HAP-1 (cell line): Measurements from ENCODE around the gene TARM1.

Source experiments
- DNase-seq, 2 experiments: peaks; one replicate each; pipeline ENCODE4 v3.0.0-alpha.2; 2016 to 2020; ENCODE audit warnings: low spot score in 2 of 2
- H3K27me3 ChIP-seq: fragments of 250-450 bp; sonication (Bioruptor Pico); 2 replicates; pipeline ENCODE4 v1.5.1; 2020; ENCODE audit warnings: low read depth, mild to moderate bottlenecking, moderate library complexity
- H3K36me3 ChIP-seq: fragments of 250-450 bp; sonication (Bioruptor Pico); replicated peaks from 2 replicates; pipeline ENCODE4 v1.5.1; 2020; ENCODE audit warnings: mild to moderate bottlenecking
- H3K4me1 ChIP-seq: fragments of 250-450 bp; sonication (Bioruptor Pico); 2 replicates; pipeline ENCODE4 v1.5.1; 2020; ENCODE audit warnings: mild to moderate bottlenecking
- H3K4me3 ChIP-seq: fragments of 250-450 bp; sonication (Bioruptor Pico); 2 replicates; pipeline ENCODE4 v1.5.1; 2020; ENCODE audit warnings: mild to moderate bottlenecking, moderate library complexity
- H3K9me3 ChIP-seq: fragments of 250-450 bp; sonication (Bioruptor Pico); 2 replicates; pipeline ENCODE4 v1.5.1; 2020; ENCODE audit warnings: mild to moderate bottlenecking, moderate library complexity
- in situ Hi-C: fragments of 300-500 bp; cut with MboI; formaldehyde crosslinking; loops from 3 replicates; pipeline ENCODE4 v1.14.3; 2020; ENCODE audit warnings: low sequenced_read_pairs, inconsistent platforms, mixed read lengths

TARM1 gene

DNA sequence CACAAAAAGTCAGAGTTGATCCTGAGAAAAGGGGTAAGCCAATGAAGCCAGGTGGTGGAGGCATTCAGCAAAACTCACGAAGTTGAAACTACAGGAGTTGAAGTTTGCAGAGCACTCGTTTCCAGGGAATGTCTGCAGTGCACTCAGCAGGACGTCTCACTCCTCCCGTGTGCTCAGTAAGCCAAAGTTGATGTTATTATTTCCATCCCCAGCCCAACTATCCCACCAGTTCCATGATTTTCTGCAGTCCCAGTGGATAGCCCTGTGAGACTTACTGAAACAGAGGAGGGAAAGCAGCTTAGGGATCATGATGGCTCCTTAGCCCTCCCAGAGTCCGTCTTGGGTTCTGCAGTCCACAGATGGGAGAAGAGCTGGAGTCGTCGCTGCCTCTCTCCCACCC, at the start of gene TARM1:
TSS of gene TARM1 (minus strand) at position 334 of the 400 bp plus-strand sequence. CDS start at position 309, 25 bp downstream.
- no peak for DNase-seq

DNA sequence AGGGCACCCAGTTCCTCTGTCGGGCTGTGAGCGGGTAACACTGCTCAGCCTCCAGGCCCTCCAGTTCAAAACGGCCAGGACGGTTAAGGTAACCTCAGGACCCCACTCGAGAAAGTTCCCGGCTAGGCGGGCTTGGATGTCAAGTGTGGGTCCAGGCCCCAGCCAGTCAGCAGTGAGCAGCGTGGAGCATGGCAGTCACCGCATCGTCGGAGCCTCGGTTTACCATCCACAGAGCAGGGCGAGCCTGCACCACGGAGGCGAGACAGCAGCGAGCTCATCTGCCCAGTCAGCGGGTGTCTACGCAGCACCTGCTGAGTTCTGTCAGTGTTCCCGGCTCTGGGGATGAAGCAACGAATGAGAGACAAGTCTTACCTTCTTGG, 48.4 kb upstream of the TARM1 start:
- Histone ChIP-seq H3K27me3 (no peaks in the 10 kb centered on the region), H3K9me3 (no peaks in the 10 kb centered on the region), H3K36me3 (peaks cover 37% of the 10 kb centered on the region), H3K4me3 (no peak overlapping the region), H3K4me1 (no peaks in the 10 kb centered on the region)
- in situ Hi-C loops, result no loop called here
- DNase-seq, result no peak

More for the DNA sequence above, at the start of gene TARM1:
- in situ Hi-C loops, result no loop called here
- no peaks in the 10 kb centered on the region for H3K9me3 ChIP-seq
- no peaks in the 10 kb centered on the region for H3K36me3 ChIP-seq
- H3K4me3 ChIP-seq, result no peak within 1 kb of the TSS
- no peaks in the 10 kb centered on the region for H3K27me3 ChIP-seq
- H3K4me1 ChIP-seq, result no peaks in the 10 kb centered on the region

DNA sequence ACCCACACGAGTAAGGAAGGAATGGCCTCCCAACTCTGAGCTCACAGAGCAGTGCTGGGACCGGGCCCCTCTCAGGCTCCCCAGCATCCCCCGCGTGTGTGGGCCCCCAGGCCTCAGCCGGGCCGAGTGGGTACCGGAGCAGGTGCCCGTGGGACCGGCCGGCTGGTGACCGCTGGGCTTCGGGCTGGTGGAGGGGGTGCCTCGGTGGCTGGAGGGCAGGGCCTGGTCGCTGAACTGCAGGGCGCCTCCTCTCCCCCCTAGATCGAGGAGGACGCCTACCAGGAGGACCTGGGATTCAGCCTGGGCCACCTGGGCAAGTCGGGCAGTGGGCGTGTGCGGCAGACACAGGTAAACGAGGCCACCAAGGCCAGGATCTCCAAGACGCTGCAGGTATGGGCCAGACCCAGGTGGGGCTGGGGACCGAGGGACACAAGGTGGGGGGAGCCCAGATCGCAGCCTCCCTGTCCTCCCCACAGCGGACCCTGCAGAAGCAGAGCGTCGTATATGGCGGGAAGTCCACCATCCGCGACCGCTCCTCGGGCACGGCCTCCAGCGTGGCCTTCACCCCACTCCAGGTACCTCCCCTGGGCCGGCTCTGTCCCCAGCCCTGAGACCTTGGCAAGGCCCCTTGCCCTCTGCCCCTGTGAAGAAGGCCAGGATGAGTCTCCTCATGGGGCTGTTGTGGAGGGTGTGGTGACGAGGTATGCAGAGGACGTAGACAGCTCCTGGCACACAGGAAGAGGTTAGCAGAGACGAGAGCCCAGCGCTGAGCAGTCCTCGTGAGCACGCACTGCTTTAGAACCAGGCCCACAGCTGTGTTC, 47.8 kb upstream of the TARM1 start:
- in situ Hi-C loops, result no loop called here
- DNase-seq, result no peak
- H3K9me3 ChIP-seq, result no peaks in the 10 kb centered on the region
- H3K36me3 ChIP-seq, result peaks cover 43% of the 10 kb centered on the region
- no peaks in the 10 kb centered on the region for H3K4me1 ChIP-seq
- H3K4me3 ChIP-seq, result no peak overlapping the region
- no peaks in the 10 kb centered on the region for H3K27me3 ChIP-seq

DNA sequence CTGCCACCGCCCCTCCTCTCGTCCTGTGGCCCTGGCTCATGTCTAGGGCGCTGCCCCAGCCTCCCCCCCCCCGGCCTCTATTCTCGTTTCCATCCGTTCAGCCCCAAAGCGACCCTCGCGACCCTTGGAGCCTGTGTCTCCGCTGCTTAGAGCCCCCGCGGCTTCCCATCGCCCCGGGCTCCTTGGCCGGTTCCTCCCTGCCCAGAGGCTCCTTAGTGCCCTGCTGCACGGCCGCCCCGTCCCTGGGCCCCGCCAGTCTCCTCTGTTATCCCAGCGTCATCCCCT, 47.2 kb upstream of the TARM1 start:
- no peaks in the 10 kb centered on the region for H3K4me1 ChIP-seq
- H3K4me3 ChIP-seq, result no peak overlapping the region
- in situ Hi-C loops, result no loop called here
- no peaks in the 10 kb centered on the region for H3K9me3 ChIP-seq
- H3K36me3 ChIP-seq, result peaks cover 49% of the 10 kb centered on the region
- no peak for DNase-seq
- no peaks in the 10 kb centered on the region for H3K27me3 ChIP-seq

DNA sequence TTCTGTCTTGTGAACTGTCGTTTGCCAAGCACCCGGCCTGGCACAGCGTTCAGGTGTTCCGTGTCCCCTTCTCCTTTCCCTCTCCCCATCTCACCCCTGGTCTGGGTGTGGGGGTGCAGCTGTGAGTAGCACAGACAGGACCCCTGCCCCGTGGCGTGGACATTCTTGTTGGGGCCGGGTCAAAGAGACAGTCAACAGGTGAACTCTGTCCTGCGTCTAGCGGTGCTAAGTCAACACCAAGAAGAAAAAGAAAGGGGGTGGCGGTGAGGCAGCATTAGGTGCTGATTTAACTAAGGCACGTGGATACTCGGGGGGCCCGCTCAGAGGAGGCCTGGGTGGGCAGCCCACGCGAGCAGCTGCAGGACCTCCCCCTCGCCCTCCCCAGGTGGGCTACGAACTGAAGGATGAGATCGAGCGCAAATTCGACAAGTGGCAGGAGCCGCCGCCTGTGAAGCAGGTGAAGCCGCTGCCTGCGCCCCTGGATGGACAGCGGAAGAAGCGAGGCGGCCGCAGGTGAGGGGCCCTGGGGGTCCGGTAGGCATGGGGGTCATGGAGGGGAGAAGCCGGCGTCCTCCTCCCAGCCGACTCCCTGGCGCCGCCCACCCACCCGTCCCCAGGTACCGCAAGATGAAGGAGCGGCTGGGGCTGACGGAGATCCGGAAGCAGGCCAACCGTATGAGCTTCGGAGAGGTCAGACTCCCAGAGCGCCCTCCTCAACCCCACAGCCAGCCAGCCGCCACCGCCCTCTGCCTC, 46.7 kb upstream of the TARM1 start:
- H3K36me3 ChIP-seq, result peaks cover 50% of the 10 kb centered on the region
- in situ Hi-C loops, result no loop called here
- no peak overlapping the region for H3K4me3 ChIP-seq

DNA sequence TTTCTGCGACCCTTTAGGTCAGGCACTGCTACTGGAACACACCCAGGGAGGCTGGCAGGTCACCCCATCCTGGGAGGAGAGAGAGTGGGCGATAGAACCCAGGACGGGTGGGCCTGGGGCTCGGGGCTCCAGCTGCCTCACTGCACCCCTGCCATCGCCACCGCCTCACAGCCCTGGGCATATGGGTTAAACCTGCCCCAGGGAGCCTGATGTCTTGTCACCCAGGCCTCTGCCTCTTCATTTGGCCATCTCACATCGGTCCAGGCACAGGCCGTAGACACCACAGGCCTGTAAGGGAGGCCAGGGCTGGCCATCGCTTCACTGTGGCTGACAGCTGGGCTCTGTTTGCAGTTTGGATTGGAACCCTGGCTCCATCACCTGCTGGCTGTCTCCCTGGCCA, 44.5 kb upstream of the TARM1 start:
- H3K4me3 ChIP-seq, result no peak overlapping the region
- peaks cover 59% of the 10 kb centered on the region for H3K36me3 ChIP-seq
- no peak for DNase-seq
- no peaks in the 10 kb centered on the region for H3K4me1 ChIP-seq
- no peaks in the 10 kb centered on the region for H3K9me3 ChIP-seq
- H3K27me3 ChIP-seq, result no peaks in the 10 kb centered on the region
- in situ Hi-C loops, result no loop called here

More for the DNA sequence above, 46.7 kb upstream of the TARM1 start:
- no peaks in the 10 kb centered on the region for H3K27me3 ChIP-seq
- H3K9me3 ChIP-seq, result no peaks in the 10 kb centered on the region
- no peak for DNase-seq
- no peaks in the 10 kb centered on the region for H3K4me1 ChIP-seq

DNA sequence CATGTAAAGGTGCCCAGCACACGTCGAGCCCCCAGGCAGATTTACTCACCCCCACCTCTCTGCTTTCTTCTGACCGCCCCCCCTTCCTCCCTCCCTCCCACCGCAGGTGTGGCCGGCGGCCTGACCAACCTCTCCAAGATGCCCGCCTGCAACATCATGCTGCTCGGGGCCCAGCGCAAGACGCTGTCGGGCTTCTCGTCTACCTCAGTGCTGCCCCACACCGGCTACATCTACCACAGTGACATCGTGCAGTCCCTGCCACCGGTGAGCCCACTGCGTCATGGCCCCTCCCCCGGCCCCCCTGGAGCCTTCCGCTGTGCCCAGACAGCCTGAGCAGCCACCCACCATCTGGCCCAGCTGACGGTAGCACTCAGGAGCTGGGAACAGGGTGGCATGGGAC, 43.2 kb upstream of the TARM1 start:
- Histone ChIP-seq H3K36me3 (peaks cover 70% of the 10 kb centered on the region), H3K27me3 (no peaks in the 10 kb centered on the region), H3K4me1 (no peaks in the 10 kb centered on the region), H3K9me3 (no peaks in the 10 kb centered on the region), H3K4me3 (no peak overlapping the region)
- DNase-seq, result no peak
- in situ Hi-C loops, result no loop called here

DNA sequence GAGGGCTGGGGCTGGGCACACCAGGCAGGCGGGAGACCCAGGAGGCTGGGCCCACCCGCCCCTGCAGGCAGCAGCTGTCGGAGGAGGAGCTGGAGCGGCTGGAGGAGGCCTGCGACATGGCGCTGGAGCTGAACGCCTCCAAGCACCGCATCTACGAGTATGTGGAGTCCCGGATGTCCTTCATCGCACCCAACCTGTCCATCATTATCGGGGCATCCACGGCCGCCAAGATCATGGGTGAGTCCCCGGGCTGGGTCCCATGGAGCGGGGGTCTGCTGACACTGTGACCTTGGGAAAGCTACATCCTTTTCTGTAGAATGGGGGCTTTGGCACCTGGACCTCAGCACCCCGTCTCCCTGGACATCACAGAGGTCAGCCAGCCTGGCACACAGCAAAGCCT, 42.5 kb upstream of the TARM1 start:
- H3K36me3 ChIP-seq, result peaks cover 70% of the 10 kb centered on the region
- no peak overlapping the region for H3K4me3 ChIP-seq
- no peak for DNase-seq
- H3K9me3 ChIP-seq, result no peaks in the 10 kb centered on the region
- H3K27me3 ChIP-seq, result no peaks in the 10 kb centered on the region
- no peaks in the 10 kb centered on the region for H3K4me1 ChIP-seq
- in situ Hi-C loops, result no loop called here

DNA sequence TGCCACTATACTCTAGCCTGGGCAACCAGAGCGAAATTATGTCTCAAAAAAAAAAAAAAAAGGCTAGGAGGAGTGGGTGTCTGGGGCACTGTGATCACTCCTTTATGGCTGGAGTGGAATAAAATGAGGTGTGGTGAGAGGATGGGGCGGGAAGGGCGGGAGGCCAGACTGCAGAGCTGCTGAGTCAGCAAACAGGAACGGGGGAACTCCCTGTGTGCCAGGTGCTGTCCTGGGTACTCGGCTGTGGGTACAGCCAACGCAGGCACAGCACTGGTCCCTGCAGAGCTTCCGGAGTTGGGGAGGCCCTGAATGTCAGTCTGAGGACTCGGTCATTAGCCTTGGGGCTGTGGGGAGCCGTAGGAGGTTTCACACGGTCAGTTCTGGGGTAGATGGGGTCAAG, 40.1 kb upstream of the TARM1 start:
- Histone ChIP-seq H3K27me3 (no peaks in the 10 kb centered on the region), H3K4me3 (no peak overlapping the region), H3K9me3 (no peaks in the 10 kb centered on the region), H3K36me3 (peaks cover 60% of the 10 kb centered on the region), H3K4me1 (no peaks in the 10 kb centered on the region; the same call in 1 of the 2 replicates)
- in situ Hi-C loops, result no loop called here
- DNase-seq, result no peak

DNA sequence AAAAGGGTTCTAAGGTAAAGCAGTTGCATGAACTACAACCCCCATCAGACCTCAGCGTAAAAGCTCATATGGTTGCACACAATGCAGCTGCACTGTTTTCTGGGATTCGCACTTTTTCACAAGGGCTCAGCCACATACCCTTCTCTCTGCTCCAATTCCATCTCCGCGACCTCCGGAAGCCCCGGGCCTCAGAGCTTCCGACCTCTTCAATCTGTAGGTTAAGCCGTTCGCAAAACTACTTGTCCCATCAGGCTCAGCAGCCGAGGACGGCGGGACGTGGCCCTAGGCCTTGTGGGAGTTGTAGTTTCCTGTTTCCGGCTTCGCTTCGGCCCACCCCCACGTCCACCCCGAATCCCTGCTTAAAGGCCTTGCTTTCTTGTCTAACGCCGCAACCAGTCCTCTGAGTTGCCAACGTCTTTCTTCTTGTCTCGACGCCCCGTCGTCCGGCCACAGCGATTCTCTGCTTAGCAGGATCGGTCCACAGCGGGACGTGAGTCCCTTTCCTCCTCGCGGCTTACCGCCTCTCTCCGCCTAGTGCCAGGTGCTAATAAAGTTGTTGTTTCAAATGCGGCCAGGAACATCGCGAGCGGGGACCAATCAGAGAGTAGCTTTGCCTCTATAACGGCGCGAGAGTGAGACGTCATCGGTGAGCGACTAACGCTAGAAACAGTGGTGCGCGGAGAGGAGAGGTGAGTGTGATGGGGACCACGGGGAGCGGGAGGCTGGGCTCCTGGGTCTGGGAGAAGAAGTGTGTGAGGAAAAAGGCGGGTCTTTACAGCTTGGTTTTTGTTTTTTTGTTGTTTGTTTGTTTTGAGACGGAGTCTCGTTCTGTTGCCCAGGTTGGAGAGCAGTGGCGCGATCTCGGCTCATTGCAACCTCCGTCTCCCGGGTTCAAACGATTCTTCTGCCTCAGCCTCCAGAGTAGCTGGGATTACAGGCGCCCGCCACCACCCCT, 34.2 kb upstream of the TARM1 start, which contains the start of the genes PRPF31 and TFPT:
TSS of gene PRPF31 (plus strand) at position 646 of the 955 bp plus-strand sequence. CDS start 2,525 bp downstream, outside the sequence.
TSS of gene TFPT (minus strand) at position 549 of the 955 bp plus-strand sequence. CDS start at position 161, 388 bp downstream.
- in situ Hi-C loops, result no loop called here
- peak; percentile 95 for DNase-seq
- Histone ChIP-seq H3K36me3 (peaks cover 18% of the 10 kb centered on the region), H3K4me1 (peaks cover 3% of the 10 kb centered on the region), H3K9me3 (no peaks in the 10 kb centered on the region), H3K4me3 (peak within 1 kb of the TSS; percentile 59), H3K27me3 (no peaks in the 10 kb centered on the region)

DNA sequence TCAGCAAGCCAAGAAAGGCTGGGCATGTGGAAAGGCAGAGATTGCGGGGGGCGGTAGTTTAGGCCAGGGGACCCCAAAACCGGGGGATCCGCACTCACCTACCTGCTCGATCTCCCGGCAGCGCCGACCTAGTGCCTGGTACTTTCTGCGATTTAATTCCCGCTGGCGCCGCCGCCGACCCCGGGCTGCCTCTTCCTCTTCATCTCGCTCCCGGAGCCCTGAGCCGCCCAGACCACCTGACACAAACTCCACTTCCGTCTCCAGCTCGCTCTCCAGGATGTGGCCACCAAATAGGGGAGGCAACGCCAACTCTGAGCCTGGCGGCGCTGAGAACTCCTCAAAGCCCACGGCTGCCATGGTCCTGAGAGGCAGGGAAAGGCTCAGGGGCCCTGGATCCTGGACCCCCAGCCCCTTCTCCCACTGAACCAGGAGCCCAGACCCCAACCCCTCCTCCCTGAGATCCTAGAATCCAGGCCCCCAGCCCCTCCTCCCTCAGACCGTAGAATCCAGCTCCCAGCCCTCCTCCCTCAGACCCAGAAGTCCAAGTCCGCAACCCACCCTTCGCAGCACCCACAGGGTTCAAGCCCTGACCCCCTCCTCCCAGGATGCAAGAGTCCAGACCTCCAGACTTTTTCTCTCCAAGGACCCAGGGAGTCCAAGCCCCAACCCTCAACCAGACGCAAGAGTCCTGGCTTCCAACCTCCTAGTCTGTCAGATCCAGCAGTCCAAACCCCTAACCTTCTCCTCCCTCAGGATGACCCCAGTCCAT, 33.4 kb upstream of the TARM1 start:
- peaks cover 18% of the 10 kb centered on the region for H3K36me3 ChIP-seq
- H3K4me3 ChIP-seq, result peak overlapping the region; percentile 59
- H3K9me3 ChIP-seq, result no peaks in the 10 kb centered on the region
- H3K4me1 ChIP-seq, result peaks cover 3% of the 10 kb centered on the region
- no peaks in the 10 kb centered on the region for H3K27me3 ChIP-seq
- DNase-seq, result peak; percentile 24 to 70
- in situ Hi-C loops, result no loop called here

DNA sequence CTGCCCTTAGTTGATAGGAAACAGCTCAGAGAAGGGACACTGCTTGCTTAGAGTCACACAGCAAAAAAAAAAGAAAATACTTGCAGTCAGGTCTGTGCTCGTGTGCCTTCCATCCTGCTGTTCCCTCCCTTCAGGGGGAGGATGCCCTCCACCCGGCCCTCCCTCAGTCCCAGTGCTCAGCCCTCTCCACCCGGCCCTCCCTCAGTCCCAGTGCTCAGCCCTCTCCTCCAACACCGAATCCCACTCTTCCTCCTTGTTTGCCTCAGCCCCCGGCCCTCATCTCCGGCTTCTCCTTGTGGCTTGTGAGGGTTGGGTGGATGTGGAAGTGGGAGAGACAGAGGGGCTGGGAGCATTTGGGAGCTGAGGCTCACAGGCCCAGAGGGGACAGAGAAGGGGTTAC, 28.5 kb upstream of the TARM1 start:
- no peaks in the 10 kb centered on the region for H3K27me3 ChIP-seq
- peaks cover 62% of the 10 kb centered on the region for H3K36me3 ChIP-seq
- H3K4me1 ChIP-seq, result peaks cover 3% of the 10 kb centered on the region; the same call in 1 of the 2 replicates
- no peaks in the 10 kb centered on the region for H3K9me3 ChIP-seq
- DNase-seq, result peak in 1 of 2 experiments; percentile 5
- no peak overlapping the region for H3K4me3 ChIP-seq
- in situ Hi-C loops, result no loop called here

DNA sequence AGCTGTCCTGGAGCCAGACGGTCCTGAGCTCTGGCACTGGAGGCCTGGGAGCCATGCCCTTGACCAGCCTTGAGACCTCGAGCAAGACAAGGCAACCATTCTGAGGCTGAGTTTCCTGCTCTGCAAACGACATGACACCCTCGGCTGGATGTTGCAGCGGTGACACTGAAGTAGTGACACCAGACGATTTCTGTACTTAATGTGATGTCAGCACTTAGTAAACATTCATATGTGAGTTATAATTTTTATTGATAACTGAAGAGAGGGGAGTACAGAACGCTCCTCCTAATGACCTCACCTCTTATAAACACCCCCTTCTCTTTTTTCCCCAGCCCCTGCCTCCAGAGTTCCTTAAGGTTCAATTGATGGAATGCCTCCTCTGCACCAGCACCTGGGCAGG, 27.3 kb upstream of the TARM1 start:
- H3K27me3 ChIP-seq, result no peaks in the 10 kb centered on the region
- no peaks in the 10 kb centered on the region for H3K9me3 ChIP-seq
- peaks cover 66% of the 10 kb centered on the region for H3K36me3 ChIP-seq
- H3K4me3 ChIP-seq, result no peak overlapping the region
- DNase-seq, result peak in 1 of 2 experiments; percentile 1
- in situ Hi-C loops, result no loop called here
- no peaks in the 10 kb centered on the region for H3K4me1 ChIP-seq
